DMS79 treated with DMSO at 0.1 percent for 48 hours (cell line): ENCODE measurements around the gene PHYH.
"Not testable (repeated sequence)": the region's sequence is repeated elsewhere in the genome, so short reads cannot be mapped to it uniquely, and the experiment has no call there.

Experiments used
- DNase-seq: peaks from one replicate; lab custom pipeline; 2025; lab: John Stamatoyannopoulos, UW

Gene PHYH

DNA sequence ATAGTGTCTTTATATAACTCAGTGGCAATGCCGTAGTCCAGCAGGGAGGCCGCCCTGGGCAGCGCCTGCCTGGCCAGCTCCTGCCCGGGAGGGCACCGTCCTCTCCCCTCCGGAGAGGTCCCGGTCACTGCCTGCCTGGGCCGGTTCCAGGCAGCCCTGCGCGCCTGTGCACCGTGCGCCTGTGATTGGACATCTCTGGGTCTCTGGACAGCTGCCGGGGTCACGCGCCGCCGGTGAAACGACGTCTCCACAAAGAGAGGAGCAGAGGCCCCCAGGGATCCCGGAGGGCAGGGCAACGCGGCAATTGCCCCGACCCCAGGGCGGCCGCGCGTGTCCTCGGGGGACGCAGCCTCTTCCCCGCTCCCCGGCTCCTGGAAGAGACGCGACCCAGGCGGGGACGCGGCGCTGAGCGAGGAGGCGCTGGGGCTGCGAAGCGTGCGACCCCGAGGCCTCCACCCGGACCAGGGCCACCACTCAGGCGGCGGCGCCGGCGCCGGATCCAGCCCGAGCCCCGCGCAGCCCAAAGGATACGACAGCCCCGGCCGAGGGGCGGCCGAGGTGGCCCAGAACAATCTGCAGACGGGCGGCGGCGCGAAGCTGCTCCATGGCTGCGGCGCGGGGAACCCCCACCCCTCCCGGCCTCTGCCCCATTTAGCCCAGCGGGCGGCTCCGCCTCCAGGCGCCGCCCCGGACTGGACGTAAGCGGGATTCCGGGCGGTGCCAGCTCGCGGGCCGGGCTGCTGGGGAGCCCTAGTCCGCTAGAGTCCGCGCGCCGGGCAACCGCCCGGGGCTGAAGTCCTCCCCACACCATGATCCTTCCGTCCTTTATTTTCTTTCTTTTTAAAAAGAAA is at the start of gene PHYH:
PHYH (minus strand) TSS at position 628 of the 851 bp plus-strand sequence; CDS start at position 606, 22 bp downstream.
- peak; percentile 28 for DNase-seq

DNA sequence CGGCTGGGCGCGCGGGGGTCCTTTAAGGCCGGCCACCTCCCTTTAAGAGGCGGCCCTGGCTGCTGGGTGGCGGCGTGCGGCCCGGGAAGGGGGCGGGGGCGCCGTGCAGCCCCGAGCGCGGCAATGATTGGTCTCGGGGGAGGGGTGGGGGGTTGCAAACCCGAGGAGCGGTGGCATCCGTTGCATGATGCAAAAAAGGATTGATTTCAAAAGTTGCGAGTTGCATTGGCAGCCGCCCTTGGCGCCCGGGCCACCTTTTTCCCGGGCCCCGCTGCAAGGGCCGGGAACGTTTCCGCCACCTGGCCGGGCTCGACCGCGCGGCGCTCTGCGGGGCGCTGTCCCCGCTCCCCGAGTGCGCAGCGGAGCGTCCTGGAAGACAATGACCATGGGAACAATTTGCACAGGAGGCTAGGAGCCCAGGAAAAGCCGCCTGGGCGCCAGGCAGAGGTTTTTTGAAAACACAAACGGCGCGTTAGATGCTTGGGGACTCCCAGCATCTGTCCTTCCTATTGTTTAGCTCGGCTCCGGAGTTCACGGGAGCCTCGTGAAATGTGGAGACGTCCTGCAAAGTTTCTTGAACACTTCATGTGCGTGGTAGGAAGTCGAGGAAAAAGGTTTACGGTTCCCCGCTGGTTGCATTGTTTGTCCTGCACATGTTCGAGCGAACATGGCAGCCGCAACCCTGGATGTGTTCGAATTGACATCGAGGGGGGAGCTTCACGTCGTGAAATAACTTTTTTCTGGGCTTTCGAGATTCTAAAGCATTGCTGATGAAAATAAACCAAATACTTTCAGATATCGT is 48.6 kb upstream of the PHYH start, which contains the start of gene SEPHS1:
SEPHS1 (minus strand) TSS at position 78 of the 802 bp plus-strand sequence. CDS start 3,343 bp downstream, outside the sequence.
- DNase-seq = peak; percentile 34

DNA sequence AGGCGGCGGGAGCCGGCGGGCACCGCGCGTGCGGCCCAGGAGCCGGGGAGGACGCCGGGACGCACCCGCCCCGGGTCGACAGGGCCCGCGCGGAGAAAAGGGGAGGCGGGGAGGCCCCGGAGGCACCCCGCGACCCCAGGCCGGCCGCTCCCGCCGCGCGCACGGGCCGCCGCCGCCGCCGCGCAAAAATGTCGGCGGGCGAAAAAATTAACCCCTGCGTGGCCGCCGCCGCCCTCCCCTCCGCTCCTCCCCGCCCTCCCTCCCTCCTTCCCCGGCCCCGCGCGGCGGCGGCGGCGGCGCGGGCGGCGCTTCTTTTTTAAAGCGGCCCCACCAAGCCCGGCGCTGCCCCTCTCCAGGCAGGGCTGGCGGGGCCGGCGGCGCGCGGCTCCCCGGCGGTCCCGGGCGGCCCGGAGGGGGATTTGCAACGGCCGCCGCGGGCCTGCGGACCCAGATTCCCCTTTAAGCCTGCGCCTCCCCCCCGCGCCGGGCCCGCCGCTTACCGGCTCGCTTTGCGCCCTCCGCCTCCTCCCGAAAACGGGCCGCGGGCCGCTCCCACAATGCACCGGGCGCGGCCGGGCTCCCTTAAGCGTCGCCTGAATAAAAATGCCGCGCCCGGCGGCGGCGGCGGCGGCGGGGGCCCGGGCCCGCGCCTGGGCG is 47.8 kb upstream of the PHYH start:
- peak; percentile 27 for DNase-seq

DNA sequence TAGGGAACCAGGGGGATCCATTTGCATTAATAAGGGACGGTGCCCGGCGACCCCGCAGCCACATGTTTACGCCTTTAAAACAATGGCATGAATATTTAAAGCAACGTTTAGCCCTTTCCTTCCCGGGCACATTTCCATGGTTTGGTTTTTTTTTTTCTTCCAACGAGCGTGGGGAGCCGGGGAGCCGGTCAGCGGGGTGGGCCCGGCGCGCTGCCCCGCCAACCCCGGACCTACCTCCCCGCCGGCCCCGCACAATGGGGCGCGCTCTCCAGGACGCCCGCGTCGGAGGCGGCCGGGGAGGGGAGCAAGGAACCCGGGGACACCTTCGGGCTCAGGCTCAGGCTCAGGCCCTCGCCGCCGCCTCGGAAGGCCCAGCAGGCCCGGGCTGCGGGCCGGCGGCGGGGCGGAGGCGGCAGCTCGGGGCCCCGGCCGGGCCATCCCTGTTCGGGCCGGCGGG is 47.2 kb upstream of the PHYH start:
- DNase-seq = no peak

DNA sequence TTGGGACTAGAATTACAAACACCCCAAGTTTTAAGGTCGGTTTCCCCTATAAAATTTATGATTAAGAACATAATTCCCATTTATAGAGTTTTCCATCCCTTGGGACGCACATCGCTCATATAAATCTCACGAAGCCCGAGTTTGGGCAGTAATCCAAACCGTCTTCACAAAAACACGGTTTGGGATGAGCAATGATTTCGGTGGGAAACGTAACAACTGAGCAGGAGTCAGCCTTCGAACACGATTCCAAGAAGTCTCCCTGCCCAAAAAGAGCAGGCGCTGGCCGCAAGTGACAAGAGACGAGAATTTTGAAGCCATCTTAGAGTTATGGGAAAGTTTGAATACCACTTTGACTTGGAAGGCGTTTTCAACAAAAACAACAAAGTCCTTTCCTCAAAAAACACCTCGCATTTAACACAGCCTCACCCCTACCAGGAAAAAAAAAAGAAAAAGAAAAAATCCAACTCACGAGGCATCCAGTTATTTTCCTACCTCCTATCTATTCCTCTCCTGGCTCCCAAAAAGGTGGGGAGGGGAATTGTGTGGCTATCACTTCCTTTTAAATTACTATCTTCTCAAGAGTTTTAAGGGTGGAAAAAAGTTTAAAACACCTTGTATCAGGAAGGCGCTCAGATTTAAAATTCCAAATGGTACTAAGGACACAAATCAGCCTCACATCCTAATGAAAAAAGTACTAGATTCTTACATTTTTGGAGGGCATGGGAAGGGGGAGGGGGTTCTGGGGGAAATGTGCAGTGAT is 46.6 kb upstream of the PHYH start:
- DNase-seq = peak; percentile 8

DNA sequence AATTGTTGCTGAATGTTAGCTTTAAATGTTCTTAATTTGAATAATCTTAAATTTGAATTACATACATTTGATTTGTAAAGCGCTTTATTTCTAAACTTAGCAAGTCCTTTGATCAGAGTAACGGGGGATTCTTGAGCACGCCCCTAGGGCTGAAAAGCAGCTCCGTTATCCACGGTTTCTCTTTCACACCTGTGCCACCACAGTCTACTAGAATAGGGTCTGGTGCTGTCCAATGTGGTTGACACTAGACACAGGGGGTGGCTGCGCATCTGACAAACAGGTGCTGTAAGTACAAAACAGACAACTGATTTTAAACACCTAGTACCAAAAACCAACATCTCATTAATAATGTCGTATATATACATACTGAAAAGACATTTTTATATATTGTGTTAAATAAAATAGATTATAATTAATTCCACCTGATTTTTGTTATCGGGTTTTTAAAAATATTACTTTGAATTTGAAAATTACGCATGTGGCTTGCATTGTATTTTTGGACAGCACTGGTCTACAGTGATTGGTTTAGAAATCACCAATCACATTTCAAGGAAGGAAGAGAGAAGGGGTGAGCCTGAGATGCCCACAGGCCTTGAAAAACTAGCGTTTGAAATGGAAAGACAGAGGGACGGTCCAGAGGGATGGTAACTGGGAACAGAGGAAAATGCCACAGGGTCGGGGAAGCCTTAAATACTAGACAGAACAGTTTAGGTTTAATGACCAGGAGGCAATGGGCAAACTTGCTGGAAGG is 40.9 kb upstream of the PHYH start:
- no peak for DNase-seq

DNA sequence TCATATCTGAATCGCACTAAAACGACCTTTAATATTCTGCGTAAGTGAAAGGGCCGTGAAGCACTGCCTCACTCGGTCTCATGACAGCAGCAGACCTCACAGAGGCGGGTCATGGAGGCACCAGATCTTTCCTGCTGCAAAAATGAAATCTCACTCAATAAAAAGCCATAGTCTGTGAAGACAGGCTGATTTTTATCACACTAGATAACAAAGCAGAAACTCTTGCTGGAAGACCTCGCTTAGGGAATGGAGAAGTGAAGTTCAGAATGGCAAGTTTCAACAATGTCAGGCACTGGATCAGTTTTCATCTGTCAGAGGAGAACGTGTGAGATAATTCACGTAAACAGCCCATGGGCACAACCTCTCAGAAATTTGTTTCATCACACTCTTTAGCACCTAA is 40.2 kb upstream of the PHYH start:
- DNase-seq = no peak

DNA sequence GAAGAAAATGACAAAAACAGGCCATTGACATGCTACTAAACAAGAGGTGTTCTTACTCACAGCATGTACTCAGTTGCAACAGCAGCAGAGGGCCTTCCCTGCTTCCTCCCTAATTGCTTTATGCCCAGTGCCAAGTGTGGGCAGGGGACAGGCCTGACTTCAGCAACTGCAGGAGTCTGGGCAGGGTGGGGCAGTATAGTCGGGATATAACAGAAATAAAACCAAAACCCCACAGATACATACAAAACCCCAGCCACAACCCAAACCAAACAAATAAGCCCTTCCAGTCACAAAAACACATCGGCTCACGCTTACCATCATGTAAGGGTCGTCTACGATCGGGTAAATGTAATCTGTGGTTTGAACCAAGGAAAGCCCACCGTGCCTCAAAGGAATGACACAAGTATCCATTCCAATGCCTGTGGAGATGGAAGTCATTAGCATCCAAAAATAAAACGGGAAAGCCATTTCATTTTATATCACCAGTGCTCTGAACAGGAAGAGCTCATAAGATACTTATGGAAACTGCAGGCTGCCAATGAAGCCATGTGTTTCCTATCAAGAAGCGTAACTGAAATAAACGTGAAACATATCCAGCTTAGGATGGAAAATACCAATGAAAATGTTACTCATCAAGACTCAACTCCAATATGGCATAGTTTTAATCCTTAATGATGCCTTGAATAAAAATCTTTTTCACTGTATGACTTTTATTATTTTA is 38.7 kb upstream of the PHYH start:
- DNase-seq = no peak

DNA sequence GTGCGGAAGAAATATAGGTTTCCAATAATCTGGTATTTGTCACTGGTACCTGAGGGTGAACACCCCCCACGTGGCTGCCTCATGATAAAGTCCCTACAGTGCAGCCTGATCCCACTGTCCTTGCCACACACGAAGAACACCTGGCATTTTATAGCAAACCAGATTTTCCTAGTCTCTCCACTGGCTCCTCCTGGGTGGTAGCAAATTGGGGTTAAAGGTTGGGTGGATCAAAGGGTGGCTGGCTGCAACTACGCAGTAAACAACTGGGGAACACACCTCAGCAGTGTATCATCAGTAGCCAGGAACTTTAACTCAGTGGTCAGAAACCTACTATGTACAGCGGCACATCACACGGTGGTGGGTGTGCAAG is 37.9 kb upstream of the PHYH start:
- no peak for DNase-seq

DNA sequence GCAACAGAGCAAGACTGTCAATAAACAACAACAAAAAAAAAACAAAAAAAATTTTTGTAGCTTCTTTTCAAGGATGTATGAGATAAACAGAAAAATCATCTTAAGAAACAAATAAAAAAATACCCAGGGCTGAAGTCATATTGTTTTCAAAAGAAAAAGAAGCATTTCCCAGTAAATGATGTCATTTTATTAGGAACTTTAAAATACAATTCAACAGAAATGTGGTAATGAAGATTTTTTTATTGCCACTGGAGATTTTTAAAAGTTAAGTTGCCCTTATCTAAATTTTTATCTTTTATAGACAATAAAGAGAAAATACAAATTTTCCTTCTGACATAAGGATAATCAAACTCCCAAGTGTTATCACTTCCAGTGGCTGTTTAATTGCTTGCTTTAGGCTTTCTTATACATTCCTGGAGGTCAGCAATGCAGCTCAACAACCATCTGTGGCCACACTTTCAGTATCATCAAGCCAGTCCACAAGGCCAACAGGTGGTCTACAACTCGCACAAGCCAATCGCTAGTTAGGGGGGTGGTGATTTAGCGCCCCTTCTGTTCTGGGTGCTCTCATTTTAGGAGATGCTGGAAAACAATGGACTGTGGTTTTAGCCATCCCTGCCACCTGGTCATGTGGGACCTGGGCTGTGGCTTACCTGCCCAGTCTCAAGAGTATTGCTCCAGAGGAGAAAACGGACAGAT is 37.4 kb upstream of the PHYH start:
- DNase-seq = no peak

DNA sequence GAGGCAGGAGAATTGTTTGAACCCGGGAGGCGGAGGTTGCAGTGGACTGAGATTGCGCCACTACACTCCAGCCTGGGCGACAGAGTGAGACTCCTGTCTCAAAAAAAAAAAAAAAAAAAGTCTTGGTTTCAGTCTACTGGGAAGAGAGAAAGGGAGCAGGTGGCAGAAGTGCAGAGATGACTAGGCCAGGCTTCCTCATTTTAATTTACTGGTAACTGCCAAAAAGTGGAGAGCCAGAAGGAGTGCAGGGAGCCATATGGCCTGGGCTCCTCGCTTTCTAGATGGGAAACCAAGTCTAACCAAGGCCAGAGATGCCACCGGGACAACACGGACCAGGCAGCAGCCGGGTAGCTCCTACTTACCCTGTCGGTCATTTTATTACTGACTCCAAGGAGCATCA is 36.0 kb upstream of the PHYH start:
- DNase-seq = no peak

DNA sequence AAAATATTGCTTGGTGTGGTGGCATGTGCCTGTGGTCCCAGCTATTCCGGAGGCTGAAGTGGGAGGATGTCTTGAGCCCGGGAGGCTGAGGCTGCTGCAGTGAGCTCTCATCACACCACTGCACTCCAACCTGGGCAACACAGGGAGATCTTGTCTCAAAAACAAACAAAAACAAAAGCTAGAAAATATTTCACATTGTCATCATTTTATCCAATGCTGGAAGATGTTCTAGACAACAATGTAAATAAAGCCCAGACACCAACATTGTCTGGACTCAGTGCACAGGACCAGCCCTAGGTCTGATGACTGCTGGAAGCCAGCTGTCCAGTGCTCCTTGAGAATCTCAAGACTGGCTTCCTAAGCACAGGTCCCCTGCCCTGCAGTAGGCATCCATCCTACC is 34.7 kb upstream of the PHYH start:
- DNase-seq = no peak

DNA sequence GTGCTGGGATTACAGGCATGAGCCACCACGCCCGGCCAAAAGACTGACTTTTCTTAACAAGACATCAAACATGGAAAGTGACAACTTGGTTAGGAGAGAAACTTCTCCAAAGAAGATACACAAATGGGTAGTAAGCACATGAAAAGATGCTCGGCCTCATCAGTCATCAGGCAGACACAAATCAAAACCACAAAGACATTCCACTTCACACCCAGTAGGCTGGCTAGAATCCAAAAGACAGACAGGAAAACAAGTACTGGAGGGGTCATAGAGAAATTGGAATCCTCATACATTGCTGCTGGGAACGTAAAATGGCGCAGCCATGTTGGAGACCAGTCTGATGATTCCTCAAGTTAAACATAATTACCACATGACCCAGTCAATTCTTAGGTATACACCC is 31.8 kb upstream of the PHYH start:
- no peak for DNase-seq

DNA sequence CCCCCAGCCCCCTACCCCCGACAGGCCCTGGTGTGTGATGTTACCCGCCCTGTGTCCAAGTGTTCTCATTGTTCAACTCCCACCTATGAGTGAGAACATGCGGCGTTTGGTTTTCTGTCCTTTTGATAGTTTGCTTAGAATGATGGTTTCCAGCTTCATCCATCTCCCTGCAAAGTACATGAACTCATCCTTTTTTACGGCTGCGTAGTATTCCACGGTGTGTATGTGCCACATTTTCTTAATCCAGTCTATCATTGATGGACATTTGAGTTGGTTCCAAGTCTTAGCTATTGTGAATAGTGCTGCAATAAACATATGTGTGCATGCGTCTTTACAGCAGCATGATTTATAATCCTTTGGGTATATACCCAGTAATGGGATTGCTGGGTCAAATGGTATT is 31.1 kb upstream of the PHYH start:
- not testable (repeated sequence) for DNase-seq

DNA sequence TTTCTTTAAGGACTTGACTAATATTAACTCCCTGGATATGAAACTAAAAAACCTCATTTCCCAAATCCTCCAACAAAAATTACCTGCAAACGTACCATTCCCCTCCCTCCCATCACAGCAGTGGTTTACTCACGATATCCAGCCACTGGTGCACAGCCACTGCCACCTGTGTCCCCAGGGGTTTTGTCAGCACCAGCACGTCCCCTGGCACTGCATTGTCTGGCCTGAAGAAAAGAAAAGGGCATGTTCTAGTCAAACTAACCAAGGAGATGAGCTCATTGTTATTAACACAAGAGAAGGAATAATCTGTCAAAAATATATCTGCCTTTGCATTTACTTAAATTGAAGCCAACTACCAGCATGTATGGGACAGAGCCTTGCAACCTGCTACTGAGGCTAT is 29.7 kb upstream of the PHYH start:
- no peak for DNase-seq

DNA sequence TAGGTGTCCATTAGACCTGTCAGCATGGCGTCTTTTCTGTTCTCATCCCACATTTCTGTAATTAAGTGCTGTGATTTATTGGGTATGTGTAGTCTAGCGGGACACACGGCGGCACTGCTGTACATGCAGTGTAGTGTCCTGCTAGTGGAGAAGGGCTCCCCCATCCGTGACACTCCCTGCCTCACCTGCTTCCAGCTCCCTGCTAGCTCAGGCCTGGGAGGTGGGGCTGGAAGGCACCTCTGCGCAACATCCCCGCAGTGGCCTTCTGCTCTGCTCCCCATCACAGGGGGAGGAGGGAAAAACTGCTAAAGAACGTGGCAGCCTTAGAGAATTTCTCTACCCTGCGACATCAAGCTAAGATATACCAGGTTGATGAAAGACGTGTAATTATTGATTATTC is 28.7 kb upstream of the PHYH start:
- DNase-seq = no peak

DNA sequence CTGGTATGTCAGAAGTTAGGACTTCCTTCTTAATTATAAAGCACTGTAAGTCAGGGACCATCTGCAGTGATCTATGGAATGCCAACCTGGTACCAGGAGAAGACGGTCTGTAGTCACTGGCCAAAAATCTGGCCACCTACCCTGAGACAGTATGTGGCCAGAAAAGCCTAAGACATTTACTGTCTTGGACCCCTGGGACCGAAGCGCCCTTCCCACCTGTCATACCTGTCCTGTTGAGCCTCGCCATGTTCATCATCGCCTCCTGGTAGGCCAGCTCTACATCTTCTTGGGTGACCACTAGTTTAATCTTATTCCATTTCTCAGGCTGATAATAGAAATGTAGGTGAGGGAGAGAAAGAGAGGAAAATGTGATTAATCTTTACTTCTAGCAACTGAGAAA is 28.3 kb upstream of the PHYH start:
- no peak for DNase-seq

DNA sequence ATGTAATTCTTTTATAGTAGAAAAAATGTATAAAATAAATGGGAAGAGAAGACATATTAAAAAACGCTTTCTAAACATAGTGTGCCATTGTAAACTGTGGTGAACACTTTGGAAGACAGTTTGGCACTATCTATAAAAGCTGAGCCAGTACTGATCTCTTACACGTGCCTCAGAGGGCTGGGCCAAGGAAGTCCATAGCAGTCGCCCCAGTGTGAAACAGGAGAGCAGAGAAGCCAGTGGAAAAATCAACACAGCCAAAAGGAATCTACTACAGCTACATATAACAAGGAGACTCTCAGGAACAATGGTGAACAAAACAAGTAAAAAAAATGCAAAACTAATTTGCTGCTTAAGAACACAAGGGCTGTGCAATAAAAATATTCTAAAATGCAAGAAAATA is 27.7 kb upstream of the PHYH start:
- DNase-seq = no peak

DNA sequence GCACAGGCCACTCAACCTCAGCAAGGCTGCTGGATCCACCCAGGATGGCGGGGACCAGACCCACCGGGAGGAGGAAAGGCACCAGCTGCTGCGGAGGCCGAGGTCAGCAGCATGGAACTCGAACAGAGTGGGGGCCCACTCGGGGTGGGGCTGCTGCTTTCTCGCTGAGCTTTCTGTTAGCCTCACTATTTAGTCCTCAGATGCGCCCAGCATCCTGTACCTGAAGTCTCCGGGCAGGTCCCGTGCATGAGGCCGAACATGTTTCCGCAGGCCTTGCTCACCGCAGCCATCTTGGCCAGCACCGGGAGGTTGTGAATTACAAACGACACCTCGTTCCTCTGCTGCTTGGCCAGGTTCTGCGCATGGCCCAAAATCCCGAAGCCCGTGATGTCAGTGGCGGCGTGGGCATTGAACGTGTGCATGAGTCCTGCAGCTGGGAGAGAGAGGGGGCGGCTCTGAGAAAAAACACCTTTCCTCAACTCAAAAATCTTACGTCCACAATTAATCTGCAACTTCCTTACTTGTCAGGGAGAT is 22.8 kb upstream of the PHYH start:
- DNase-seq = no peak

DNA sequence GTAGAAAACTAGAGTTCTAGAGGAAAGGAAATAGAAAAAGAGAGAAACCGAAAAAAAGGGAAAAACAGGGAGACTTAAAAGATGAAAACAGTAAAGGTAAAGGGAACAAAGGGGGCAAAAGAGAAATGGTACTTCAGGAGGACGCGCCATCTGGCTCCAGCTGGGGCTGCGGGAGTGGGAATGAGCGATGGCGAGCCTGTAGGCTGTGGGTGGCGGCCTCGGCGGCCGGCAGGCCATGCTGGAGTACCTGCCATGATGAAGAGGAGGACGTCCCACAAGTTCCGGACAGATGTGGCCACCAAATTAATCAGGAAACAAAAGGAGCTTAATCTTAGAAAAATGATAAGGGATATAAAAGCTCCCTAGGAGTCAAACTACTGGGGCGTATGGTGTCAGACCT is 21.7 kb upstream of the PHYH start:
- no peak for DNase-seq
